Measurements from ENCODE around the gene TMEM134. TPM values are rescaled to one million over a fixed set of nuclear protein-coding genes. Genes with fewer than 3 reads are reported as not detected.

TMEM134 gene
- total RNA-seq, 3 donors from 2014 or later (not counting 1 experiment from before 2014, with no cell fraction given), result 57.8 to 65.7 (median 61.2) TPM

- ATAC-seq (no peak), DNase-seq (no peak)
- 87% methylated on average over 19 of the region's 19 CpGs for WGBS (ENCODE audit: insufficient coverage)
- Mint-ChIP-seq H3K27me3 (ENCODE audit: low read depth in 2 of 2) (no peaks in the 10 kb centered on the region), H3K27ac (peak overlapping the region; percentile 37 to 67), H3K4me1 (peaks cover 40 to 54% of the 10 kb centered on the region in 2 donors), H3K4me3 (peak overlapping the region; percentile 62), H3K36me3 (peaks cover 7% of the 10 kb centered on the region), H3K9me3 (no peaks in the 10 kb centered on the region)
- intact Hi-C loops (cut with micrococcal nuclease), result loop anchor here (2.0 to 10.0 kb wide), 2 partner anchors 19 to 111 kb away; no protein-coding TSS in a partner anchor
- TF ChIP-seq CTCF (IDR thresholded peaks at IDR 0.05), result no peak
- H3K27ac ChIP-seq (ENCODE audit: low read length), result no peak overlapping the region
- H3K36me3 ChIP-seq (ENCODE audit: control insufficient read depth, insufficient read depth, low read length), result peaks cover 46% of the 10 kb centered on the region
- no peaks in the 10 kb centered on the region for H3K27me3 ChIP-seq (ENCODE audit: control insufficient read depth, insufficient read depth, low read length)
- H3K9me3 ChIP-seq (ENCODE audit: control insufficient read depth, insufficient read depth, low read length), result no peaks in the 10 kb centered on the region
- H3K4me1 ChIP-seq (ENCODE audit: control insufficient read depth, insufficient read depth, low read length), result peaks cover 37% of the 10 kb centered on the region
- H3K4me3 ChIP-seq (ENCODE audit: low read length), result no peak overlapping the region
These were observed 34.3 kb upstream of the TMEM134 start for GRCh38 chr11:67503119-67504004.

GRCh38 chr11:67502328-67502979 is 33.4 kb upstream of the TMEM134 start:
- H3K4me1 Mint-ChIP-seq, result peaks cover 36 to 50% of the 10 kb centered on the region in 2 donors
- no peak overlapping the region for H3K4me3 ChIP-seq (ENCODE audit: low read length)
- H3K4me1 ChIP-seq (ENCODE audit: control insufficient read depth, insufficient read depth, low read length), result peaks cover 32% of the 10 kb centered on the region
- no peaks in the 10 kb centered on the region for H3K9me3 ChIP-seq (ENCODE audit: control insufficient read depth, insufficient read depth, low read length)
- H3K9me3 Mint-ChIP-seq, result no peaks in the 10 kb centered on the region
- peak overlapping the region; percentile 37 to 67 for H3K27ac Mint-ChIP-seq
- H3K27ac ChIP-seq (ENCODE audit: low read length), result no peak overlapping the region
- TF ChIP-seq CTCF (IDR thresholded peaks at IDR 0.05), result no peak
- peak overlapping the region; percentile 62 for H3K4me3 Mint-ChIP-seq
- peaks cover 7% of the 10 kb centered on the region for H3K36me3 Mint-ChIP-seq
- no peaks in the 10 kb centered on the region for H3K27me3 ChIP-seq (ENCODE audit: control insufficient read depth, insufficient read depth, low read length)
- H3K36me3 ChIP-seq (ENCODE audit: control insufficient read depth, insufficient read depth, low read length), result peaks cover 55% of the 10 kb centered on the region
- DNase-seq, result no peak
- no peak for ATAC-seq
- no peaks in the 10 kb centered on the region for H3K27me3 Mint-ChIP-seq (ENCODE audit: low read depth in 2 of 2)
- intact Hi-C loops (cut with micrococcal nuclease), result loop anchor here (10.0 kb wide), 1 partner anchor 112 kb away; no protein-coding TSS in a partner anchor
- 98% methylated on average over 18 of the region's 18 CpGs for WGBS (ENCODE audit: insufficient coverage)

GRCh38 chr11:67501854-67502253 is 32.8 kb upstream of the TMEM134 start:
- DNase-seq, result no peak
- Histone ChIP-seq H3K36me3 (ENCODE audit: control insufficient read depth, insufficient read depth, low read length) (peaks cover 56% of the 10 kb centered on the region), H3K4me3 (ENCODE audit: low read length) (no peak overlapping the region), H3K27ac (ENCODE audit: low read length) (no peak overlapping the region), H3K4me1 (ENCODE audit: control insufficient read depth, insufficient read depth, low read length) (peaks cover 26% of the 10 kb centered on the region), H3K9me3 (ENCODE audit: control insufficient read depth, insufficient read depth, low read length) (no peaks in the 10 kb centered on the region), H3K27me3 (ENCODE audit: control insufficient read depth, insufficient read depth, low read length) (no peaks in the 10 kb centered on the region)
- no peak for ATAC-seq
- Mint-ChIP-seq H3K27ac (no peak overlapping the region), H3K4me1 (peaks cover 30 to 44% of the 10 kb centered on the region in 2 donors), H3K4me3 (no peak overlapping the region), H3K9me3 (no peaks in the 10 kb centered on the region), H3K27me3 (ENCODE audit: low read depth in 2 of 2) (no peaks in the 10 kb centered on the region), H3K36me3 (peaks cover 7% of the 10 kb centered on the region)
- TF ChIP-seq CTCF (IDR thresholded peaks at IDR 0.05), result no peak
- intact Hi-C loops (cut with micrococcal nuclease), result loop anchor here (10.0 kb wide), 1 partner anchor 113 kb away; no protein-coding TSS in a partner anchor
- WGBS (ENCODE audit: insufficient coverage), result 98% methylated on average over 18 of the region's 18 CpGs
